ENCODE results near the gene ENTREP1. TPM values are rescaled to one million over a fixed set of nuclear protein-coding genes. Genes with fewer than 3 reads are reported as not detected.

ENTREP1 gene
- total RNA-seq, 1 experiment from 2014 or later = not detected

- no peak for DNase-seq
- no peaks in the 10 kb centered on the region for H3K9me3 Mint-ChIP-seq (ENCODE audit: unreplicated experiment)
- intact Hi-C loops (cut with micrococcal nuclease; ENCODE audit: unreplicated experiment) = no loop called here
- no peaks in the 10 kb centered on the region for H3K4me1 Mint-ChIP-seq (ENCODE audit: low read depth, unreplicated experiment)
- H3K4me3 Mint-ChIP-seq (ENCODE audit: unreplicated experiment) = no peak overlapping the region
- no peaks in the 10 kb centered on the region for H3K27me3 Mint-ChIP-seq (ENCODE audit: insufficient read depth, unreplicated experiment)
- no TSS peak for BruUV-seq (replicated peaks)
- H3K9me3 ChIP-seq = no peaks in the 10 kb centered on the region
- no peaks in the 10 kb centered on the region for H3K27me3 ChIP-seq (replicated peaks; ENCODE audit: control insufficient read depth, insufficient read depth, low read length)
- no peaks in the 10 kb centered on the region for H3K4me1 ChIP-seq
- ChIA-PET POLR2A (no interaction called here), CTCF (no interaction called here)
- no peaks in the 10 kb centered on the region for H3K36me3 ChIP-seq (ENCODE audit: control insufficient read depth, insufficient read depth, low read length)
- H3K4me3 ChIP-seq (ENCODE audit: low read depth, low read length) = no peak overlapping the region
- no peak overlapping the region for H3K27ac Mint-ChIP-seq (ENCODE audit: unreplicated experiment)
- H3K36me3 Mint-ChIP-seq (ENCODE audit: insufficient read depth, unreplicated experiment) = no peaks in the 10 kb centered on the region
- no peak for TF ChIP-seq CTCF (IDR thresholded peaks at IDR 0.05; ENCODE audit: insufficient read depth in 1 of 2, low read depth in 1 of 2, low read length in 1 of 2, severe bottlenecking in 1 of 2, unreplicated experiment in 1 of 2)
These were observed 55.3 kb downstream of the ENTREP1 start for GRCh38 chr9:69380301-69380700.

- Mint-ChIP-seq H3K27me3 (ENCODE audit: insufficient read depth, unreplicated experiment) (no peaks in the 10 kb centered on the region), H3K4me3 (ENCODE audit: unreplicated experiment) (no peak overlapping the region), H3K9me3 (ENCODE audit: unreplicated experiment) (no peaks in the 10 kb centered on the region), H3K27ac (ENCODE audit: unreplicated experiment) (no peak overlapping the region), H3K4me1 (ENCODE audit: low read depth, unreplicated experiment) (no peaks in the 10 kb centered on the region), H3K36me3 (ENCODE audit: insufficient read depth, unreplicated experiment) (no peaks in the 10 kb centered on the region)
- intact Hi-C loops (cut with micrococcal nuclease; ENCODE audit: unreplicated experiment) = no loop called here
- ChIA-PET CTCF (no interaction called here), POLR2A (no interaction called here)
- no peak for TF ChIP-seq CTCF (IDR thresholded peaks at IDR 0.05; ENCODE audit: insufficient read depth in 1 of 2, low read depth in 1 of 2, low read length in 1 of 2, severe bottlenecking in 1 of 2, unreplicated experiment in 1 of 2)
- Histone ChIP-seq H3K4me3 (ENCODE audit: low read depth, low read length) (no peak overlapping the region), H3K9me3 (no peaks in the 10 kb centered on the region), H3K27me3 (replicated peaks; ENCODE audit: control insufficient read depth, insufficient read depth, low read length) (no peaks in the 10 kb centered on the region), H3K36me3 (ENCODE audit: control insufficient read depth, insufficient read depth, low read length) (no peaks in the 10 kb centered on the region), H3K4me1 (no peaks in the 10 kb centered on the region)
- no TSS peak for BruUV-seq (replicated peaks)
- DNase-seq = no peak
These were observed 55.8 kb downstream of the ENTREP1 start for GRCh38 chr9:69380811-69381210.

- intact Hi-C loops (cut with micrococcal nuclease; ENCODE audit: unreplicated experiment) = no loop called here
- ChIA-PET POLR2A (no interaction called here), CTCF (no interaction called here)
- no peak overlapping the region for H3K4me3 Mint-ChIP-seq (ENCODE audit: unreplicated experiment)
- no peak for TF ChIP-seq CTCF (IDR thresholded peaks at IDR 0.05; ENCODE audit: insufficient read depth in 1 of 2, low read depth in 1 of 2, low read length in 1 of 2, severe bottlenecking in 1 of 2, unreplicated experiment in 1 of 2)
- H3K36me3 Mint-ChIP-seq (ENCODE audit: insufficient read depth, unreplicated experiment) = no peaks in the 10 kb centered on the region
- Histone ChIP-seq H3K4me1 (no peaks in the 10 kb centered on the region), H3K9me3 (no peaks in the 10 kb centered on the region), H3K27me3 (replicated peaks; ENCODE audit: control insufficient read depth, insufficient read depth, low read length) (no peaks in the 10 kb centered on the region), H3K4me3 (ENCODE audit: low read depth, low read length) (no peak overlapping the region), H3K36me3 (ENCODE audit: control insufficient read depth, insufficient read depth, low read length) (no peaks in the 10 kb centered on the region)
- BruUV-seq (replicated peaks) = no TSS peak
- H3K27ac Mint-ChIP-seq (ENCODE audit: unreplicated experiment) = no peak overlapping the region
- no peaks in the 10 kb centered on the region for H3K27me3 Mint-ChIP-seq (ENCODE audit: insufficient read depth, unreplicated experiment)
- no peaks in the 10 kb centered on the region for H3K4me1 Mint-ChIP-seq (ENCODE audit: low read depth, unreplicated experiment)
- H3K9me3 Mint-ChIP-seq (ENCODE audit: unreplicated experiment) = no peaks in the 10 kb centered on the region
- no peak for DNase-seq
These were observed 57.1 kb downstream of the ENTREP1 start for GRCh38 chr9:69382135-69382534.

Data from Caco-2 (cell line).